GM12801 (cell line): ENCODE data around the gene CDC5L.

Experiments used
- CTCF ChIP-seq: IDR thresholded peaks from one replicate; pipeline ENCODE4 v1.5.1; 2011; ENCODE audit warnings: control low read depth; ENCODE audit not compliant: insufficient read length; ENCODE audit errors: extremely low read depth

CDC5L gene

GRCh38 chr6:44404022-44404714 lies 16.7 kb downstream of the CDC5L start:
- TF ChIP-seq CTCF: no peak

DNA sequence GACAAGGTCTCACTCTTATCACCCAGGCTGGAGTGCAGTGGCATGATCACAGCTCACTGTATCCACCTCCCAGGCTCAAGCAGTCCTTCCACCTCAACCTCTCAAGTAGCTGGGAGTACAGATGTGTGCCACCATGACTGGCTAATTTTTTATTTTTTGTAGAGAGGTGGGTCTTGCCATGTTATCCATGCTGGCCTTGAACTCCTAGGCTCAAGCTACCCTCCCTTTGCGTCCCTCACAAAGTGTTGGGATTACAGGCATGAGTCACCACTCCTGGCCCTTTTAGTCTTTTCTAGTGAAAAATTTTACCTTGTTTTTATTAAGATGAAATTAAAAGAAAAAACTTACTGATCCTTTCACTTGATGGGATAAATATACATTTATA lies 17.2 kb downstream of the CDC5L start:
- no peak for TF ChIP-seq CTCF

GRCh38 chr6:44407951-44408670 lies 20.6 kb downstream of the CDC5L start:
- no peak for TF ChIP-seq CTCF

DNA sequence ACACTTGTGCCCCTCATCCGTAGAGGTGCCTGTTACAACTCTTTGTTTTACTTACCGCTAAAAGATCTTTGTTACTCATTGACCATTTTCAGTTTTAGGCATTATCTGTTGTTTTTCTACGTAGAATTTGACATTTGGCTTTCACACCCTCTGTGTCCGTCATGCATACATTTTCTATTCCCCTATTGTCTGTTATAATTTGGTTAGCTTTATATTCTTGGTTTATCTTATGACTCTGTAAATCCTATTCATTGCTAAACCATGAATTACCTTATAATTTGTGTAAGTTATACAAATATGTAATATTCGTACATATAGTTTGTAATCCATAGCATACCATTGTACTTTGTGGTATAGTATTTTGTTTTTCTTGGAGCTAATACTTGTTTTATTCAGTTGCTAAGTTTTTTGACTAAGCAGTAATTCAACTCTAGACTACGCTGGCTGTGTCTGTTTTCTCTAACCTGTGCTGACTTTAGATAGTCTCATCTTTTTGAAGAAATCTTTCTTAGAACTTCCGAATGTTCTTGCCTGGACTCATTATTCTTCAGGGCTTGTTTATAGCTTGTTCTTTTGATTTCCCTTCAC lies 21.8 kb downstream of the CDC5L start:
- no peak for TF ChIP-seq CTCF

GRCh38 chr6:44410363-44410762 lies 22.9 kb downstream of the CDC5L start:
- TF ChIP-seq CTCF: no peak

GRCh38 chr6:44411141-44411540 lies 23.6 kb downstream of the CDC5L start:
- TF ChIP-seq CTCF: no peak

DNA sequence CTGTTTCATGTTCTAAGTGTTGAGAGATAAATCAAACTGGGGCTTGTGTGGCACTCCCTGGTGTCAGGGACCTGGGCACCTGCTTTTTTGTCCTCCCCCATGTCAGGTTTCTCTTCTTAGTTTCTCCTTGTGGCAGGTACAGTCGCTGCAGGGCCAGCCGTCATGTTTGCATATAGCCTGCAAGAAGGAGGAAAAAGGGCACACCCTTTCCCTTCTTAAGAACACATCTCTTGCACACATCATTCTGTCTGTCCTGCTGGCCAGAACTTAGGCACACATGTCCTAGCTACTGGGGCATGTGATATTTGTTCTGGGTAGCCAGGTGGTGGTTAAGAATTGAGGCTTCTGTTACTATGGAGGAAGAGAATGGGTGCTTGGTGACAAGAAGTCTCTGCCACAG lies 27.9 kb downstream of the CDC5L start:
- TF ChIP-seq CTCF: no peak
